PFSK-1 (cell line): Measurements from ENCODE around the gene TRMT1.
A peak's percentile ranks its signal among the peaks of the same experiment; 100 is the strongest.

ENCODE experiments used
- FOXP2 ChIP-seq: optimal IDR thresholded peaks from 2 replicates; pipeline ENCODE3; 2011; ENCODE audit warnings: borderline replicate concordance, control low read depth, inconsistent platforms; ENCODE audit not compliant: insufficient read depth; ENCODE audit errors: extremely low read length, extremely low read depth
- POLR2AphosphoS5 ChIP-seq: IDR thresholded peaks from 2 replicates; pipeline ENCODE4 v1.6.1; 2012; ENCODE audit warnings: low read depth, mild to moderate bottlenecking, control low read depth, low read length, moderate library complexity
- SIN3A ChIP-seq: IDR thresholded peaks from 2 replicates; pipeline ENCODE4 v1.6.1; 2012; ENCODE audit warnings: mild to moderate bottlenecking, low read length, moderate library complexity, borderline replicate concordance; ENCODE audit not compliant: insufficient read depth
- TAF1 ChIP-seq: IDR thresholded peaks from 2 replicates; pipeline ENCODE4 v1.6.1; 2012; ENCODE audit warnings: low read length, control low read depth, borderline replicate concordance; ENCODE audit not compliant: insufficient read depth
- TF ChIP-seq, protein P1 (sequence below), 2 experiments: IDR thresholded peaks; 2 replicates each; pipeline versions ENCODE4 v1.6.1 to v1.8.0; 2011 to 2012; ENCODE audit warnings: low read depth in 2 of 2, low read length in 2 of 2, control low read depth in 1 of 2, inconsistent platforms in 1 of 2, mild to moderate bottlenecking in 1 of 2, moderate library complexity in 1 of 2; ENCODE audit not compliant: insufficient read depth in 1 of 2

TRMT1 gene

DNA sequence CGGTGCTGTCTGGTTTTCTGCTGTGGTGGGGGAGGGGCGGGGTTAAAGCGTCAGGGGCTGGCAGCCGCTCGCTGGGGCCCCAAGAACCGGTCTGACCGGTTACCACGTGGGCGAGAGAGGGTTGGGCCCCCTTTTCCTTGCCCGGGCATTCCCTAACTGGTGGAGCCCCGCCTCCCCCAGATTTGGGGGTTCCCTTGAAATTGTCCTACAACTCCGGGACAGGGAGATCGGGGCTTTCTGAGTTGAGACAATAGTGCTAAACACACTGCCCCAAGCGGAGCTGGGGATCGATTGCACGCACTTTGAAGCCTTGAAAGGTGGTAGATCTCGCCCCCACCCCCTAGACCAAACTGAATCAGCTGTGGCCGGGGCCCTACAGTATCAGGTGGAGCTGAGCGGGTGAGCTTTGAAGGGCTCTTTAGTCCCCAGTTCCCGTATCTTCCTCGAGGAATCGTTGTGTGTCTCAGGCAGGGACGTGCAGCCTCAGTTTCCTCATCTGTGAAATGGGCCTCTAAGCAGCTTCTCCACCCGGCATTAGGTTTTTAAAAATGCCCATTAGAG, 38.5 kb upstream of the TRMT1 start:
- TF ChIP-seq, protein P1, sequence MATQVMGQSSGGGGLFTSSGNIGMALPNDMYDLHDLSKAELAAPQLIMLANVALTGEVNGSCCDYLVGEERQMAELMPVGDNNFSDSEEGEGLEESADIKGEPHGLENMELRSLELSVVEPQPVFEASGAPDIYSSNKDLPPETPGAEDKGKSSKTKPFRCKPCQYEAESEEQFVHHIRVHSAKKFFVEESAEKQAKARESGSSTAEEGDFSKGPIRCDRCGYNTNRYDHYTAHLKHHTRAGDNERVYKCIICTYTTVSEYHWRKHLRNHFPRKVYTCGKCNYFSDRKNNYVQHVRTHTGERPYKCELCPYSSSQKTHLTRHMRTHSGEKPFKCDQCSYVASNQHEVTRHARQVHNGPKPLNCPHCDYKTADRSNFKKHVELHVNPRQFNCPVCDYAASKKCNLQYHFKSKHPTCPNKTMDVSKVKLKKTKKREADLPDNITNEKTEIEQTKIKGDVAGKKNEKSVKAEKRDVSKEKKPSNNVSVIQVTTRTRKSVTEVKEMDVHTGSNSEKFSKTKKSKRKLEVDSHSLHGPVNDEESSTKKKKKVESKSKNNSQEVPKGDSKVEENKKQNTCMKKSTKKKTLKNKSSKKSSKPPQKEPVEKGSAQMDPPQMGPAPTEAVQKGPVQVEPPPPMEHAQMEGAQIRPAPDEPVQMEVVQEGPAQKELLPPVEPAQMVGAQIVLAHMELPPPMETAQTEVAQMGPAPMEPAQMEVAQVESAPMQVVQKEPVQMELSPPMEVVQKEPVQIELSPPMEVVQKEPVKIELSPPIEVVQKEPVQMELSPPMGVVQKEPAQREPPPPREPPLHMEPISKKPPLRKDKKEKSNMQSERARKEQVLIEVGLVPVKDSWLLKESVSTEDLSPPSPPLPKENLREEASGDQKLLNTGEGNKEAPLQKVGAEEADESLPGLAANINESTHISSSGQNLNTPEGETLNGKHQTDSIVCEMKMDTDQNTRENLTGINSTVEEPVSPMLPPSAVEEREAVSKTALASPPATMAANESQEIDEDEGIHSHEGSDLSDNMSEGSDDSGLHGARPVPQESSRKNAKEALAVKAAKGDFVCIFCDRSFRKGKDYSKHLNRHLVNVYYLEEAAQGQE (IDR thresholded peaks at IDR 0.05; ENCODE audit: insufficient read depth in 1 of 2, low read depth in 2 of 2, low read length in 2 of 2), result no peak
- TF ChIP-seq SIN3A (0 out of 2 replicates have a peak, but pooled peaks have one; percentile 41), TAF1 (no peak), FOXP2 (no peak), POLR2AphosphoS5 (0 out of 2 replicates have a peak, but pooled peaks have one; percentile 64)

- 0 out of 2 replicates have a peak, but pooled peaks have one; percentile 60 for TF ChIP-seq TAF1
- TF ChIP-seq SIN3A, result no peak
- TF ChIP-seq, protein P1 (IDR thresholded peaks at IDR 0.05; ENCODE audit: insufficient read depth in 1 of 2, low read depth in 2 of 2, low read length in 2 of 2), result no peak
- TF ChIP-seq FOXP2, result peak; percentile 95
- peak; percentile 22; the same call in 1 of the 2 replicates for TF ChIP-seq POLR2AphosphoS5
These were observed 37.8 kb upstream of the TRMT1 start for GRCh38 chr19:13154241-13154778.

DNA sequence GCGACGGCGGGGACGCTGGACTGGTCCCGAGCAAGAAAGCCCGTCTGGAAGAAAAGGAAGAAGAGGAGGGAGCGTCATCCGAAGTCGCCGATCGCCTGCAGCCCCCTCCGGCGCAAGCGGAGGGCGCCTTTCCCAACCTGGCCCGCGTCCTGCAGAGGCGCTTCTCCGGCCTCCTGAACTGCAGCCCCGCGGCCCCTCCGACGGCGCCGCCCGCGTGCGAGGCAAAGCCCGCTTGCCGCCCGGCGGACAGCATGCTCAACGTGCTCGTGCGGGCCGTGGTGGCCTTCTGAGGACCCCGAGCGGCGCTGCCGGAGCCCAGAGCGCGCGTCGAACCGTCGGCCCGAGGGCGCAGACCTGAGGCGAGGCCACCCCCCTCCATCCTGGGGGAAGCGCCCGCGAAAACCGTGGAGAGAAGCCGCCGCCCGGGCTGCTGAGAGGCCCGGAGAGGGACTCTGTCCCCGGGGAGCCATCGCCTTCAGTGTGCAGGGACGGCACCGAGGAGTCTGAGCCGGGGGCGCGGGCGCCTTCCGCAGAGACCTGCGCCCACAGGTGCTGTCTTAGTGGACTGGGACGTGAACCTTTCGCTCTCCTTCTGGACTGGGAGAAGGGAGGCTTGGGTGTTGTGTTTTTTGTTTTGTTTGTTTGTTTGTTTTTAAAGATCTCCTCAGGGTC, 37.2 kb upstream of the TRMT1 start:
- TF ChIP-seq TAF1, result no peak
- TF ChIP-seq, protein P1 (IDR thresholded peaks at IDR 0.05; ENCODE audit: insufficient read depth in 1 of 2, low read depth in 2 of 2, low read length in 2 of 2), result 0 out of 4 replicates have a peak, but pooled peaks of 1 of the 2 experiments have one; percentile 13

GRCh38 chr19:13152974-13153568, 36.5 kb upstream of the TRMT1 start:
- TF ChIP-seq TAF1 (peak; percentile 99), SIN3A (peak; percentile 87; the same call in 1 of the 2 replicates), POLR2AphosphoS5 (peak; percentile 100), FOXP2 (no peak)
- TF ChIP-seq, protein P1 (IDR thresholded peaks at IDR 0.05; ENCODE audit: insufficient read depth in 1 of 2, low read depth in 2 of 2, low read length in 2 of 2), result peak; percentile 56 to 63; a peak in 1 of 4 replicates
